AG04450 (cell line): ENCODE results near the gene PTPRG. TPM values are rescaled to one million over a fixed set of nuclear protein-coding genes. Genes with fewer than 3 reads are reported as not detected.

Source experiments
- CTCF ChIA-PET: fragments of 300-600, 350-600 bp; formaldehyde crosslinking; extraction: SDS; loops from one replicate; lab custom pipeline; 2022; ENCODE audit warnings: antibody characterized with exemption, inconsistent platforms; lab: Charles Lee
- POLR2A ChIA-PET: fragments of 350-600 bp; formaldehyde crosslinking; extraction: SDS; loops from one replicate; lab custom pipeline; 2021; ENCODE audit warnings: antibody characterized with exemption, inconsistent platforms; lab: Yijun Ruan, JAX
- DNase-seq: peaks from one replicate; pipeline ENCODE4 v3.0.0-alpha.2; 2011; ENCODE audit warnings: low read depth, low spot score
- H3K27ac ChIP-seq: one replicate; pipeline ENCODE4 v1.5.1; 2012; ENCODE audit warnings: low read depth, low read length, control low read depth
- H3K27me3 ChIP-seq: one replicate; pipeline ENCODE4 v1.6.0; 2012; ENCODE audit warnings: low read length; ENCODE audit not compliant: control insufficient read depth, insufficient read depth
- H3K4me3 ChIP-seq: 2 replicates; pipeline ENCODE4 v1.5.1; 2011; ENCODE audit warnings: mild to moderate bottlenecking, low read depth, low read length, control low read depth
- H3K9me3 ChIP-seq: 2 replicates; pipeline ENCODE4 v1.5.1; 2012; ENCODE audit warnings: low read length; ENCODE audit not compliant: control insufficient read depth, insufficient read depth
- CTCF ChIP-seq: IDR thresholded peaks from 2 replicates; pipeline ENCODE4 v1.5.1; 2011; ENCODE audit warnings: low read depth, low read length, control low read depth, inconsistent platforms
- polyA plus RNA-seq: library from polyadenylated mRNA; depleted of rRNA; stranded (reverse); fragments of >200 nt; gene quantifications from 2 replicates; pipeline ENCODE4 v1.2.3, GENCODE V29; 2011

The PTPRG gene
- polyA plus RNA-seq, 1 experiment = 26.5 TPM

GRCh38 chr3:62203152-62203551 is 641.8 kb downstream of the PTPRG start:
- DNase-seq = no peak
- Histone ChIP-seq H3K27me3 (no peaks in the 10 kb centered on the region), H3K27ac (no peak overlapping the region), H3K9me3 (no peaks in the 10 kb centered on the region), H3K4me3 (no peak overlapping the region)
- no peak for TF ChIP-seq CTCF
- CTCF ChIA-PET = interaction anchor here (2.5 to 4.6 kb wide), 3 partner anchors 8 to 356 kb away, joined by 27 to 43 read pairs (median 35); no protein-coding TSS in a partner anchor
- POLR2A ChIA-PET = no interaction called here

DNA sequence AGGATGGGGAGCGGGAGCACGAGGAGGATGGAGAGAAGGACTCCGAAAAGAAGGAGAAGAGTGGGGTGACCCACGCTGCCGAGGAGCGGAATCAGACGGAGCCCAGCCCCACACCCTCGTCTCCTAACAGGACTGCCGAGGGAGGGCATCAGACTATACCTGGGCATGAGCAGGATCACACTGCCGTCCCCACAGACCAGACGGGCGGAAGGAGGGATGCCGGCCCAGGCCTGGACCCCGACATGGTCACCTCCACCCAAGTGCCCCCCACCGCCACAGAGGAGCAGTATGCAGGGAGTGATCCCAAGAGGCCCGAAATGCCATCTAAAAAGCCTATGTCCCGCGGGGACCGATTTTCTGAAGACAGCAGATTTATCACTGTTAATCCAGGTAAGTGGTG is 642.2 kb downstream of the PTPRG start:
- no peak for DNase-seq
- TF ChIP-seq CTCF = no peak
- ChIA-PET POLR2A (no interaction called here), CTCF (interaction anchor here (4.6 kb wide), 1 partner anchor 15 kb away, joined by 35 read pairs; no protein-coding TSS in a partner anchor)
- H3K27me3 ChIP-seq = no peaks in the 10 kb centered on the region
- no peak overlapping the region for H3K27ac ChIP-seq
- H3K9me3 ChIP-seq = no peaks in the 10 kb centered on the region
- no peak overlapping the region for H3K4me3 ChIP-seq

- Histone ChIP-seq H3K4me3 (no peak overlapping the region), H3K27ac (no peak overlapping the region), H3K27me3 (no peaks in the 10 kb centered on the region), H3K9me3 (no peaks in the 10 kb centered on the region)
- CTCF ChIA-PET = interaction anchor here (2.2 kb wide), 1 partner anchor 19 kb away, joined by 6 read pairs; no protein-coding TSS in a partner anchor
- no peak for DNase-seq
- POLR2A ChIA-PET = no interaction called here
- TF ChIP-seq CTCF = no peak
Measured at GRCh38 chr3:62207197-62207596, 645.8 kb downstream of the PTPRG start.

DNA sequence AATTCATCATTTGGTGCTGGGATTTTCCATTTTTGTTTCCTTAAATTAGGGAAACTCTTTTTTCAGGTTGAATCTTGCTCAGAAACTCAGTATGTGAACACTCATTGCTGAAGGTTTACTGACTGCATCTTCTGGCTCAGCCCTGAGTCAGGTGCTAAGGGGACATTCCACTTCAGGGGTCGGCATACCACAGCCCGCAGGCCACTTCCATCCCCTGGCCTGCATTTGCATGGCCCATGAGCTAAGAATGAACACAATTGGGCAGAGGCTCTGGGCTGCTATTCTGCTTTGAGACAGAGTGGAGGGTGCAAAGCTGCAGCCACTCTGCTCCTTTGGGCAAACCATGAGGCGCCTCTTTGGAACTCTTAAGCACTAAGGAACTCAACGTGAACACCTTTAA is 647.0 kb downstream of the PTPRG start:
- DNase-seq = no peak
- Histone ChIP-seq H3K4me3 (no peak overlapping the region), H3K9me3 (no peaks in the 10 kb centered on the region), H3K27ac (no peak overlapping the region), H3K27me3 (no peaks in the 10 kb centered on the region)
- TF ChIP-seq CTCF = no peak
- CTCF ChIA-PET = no interaction called here
- POLR2A ChIA-PET = no interaction called here

DNA sequence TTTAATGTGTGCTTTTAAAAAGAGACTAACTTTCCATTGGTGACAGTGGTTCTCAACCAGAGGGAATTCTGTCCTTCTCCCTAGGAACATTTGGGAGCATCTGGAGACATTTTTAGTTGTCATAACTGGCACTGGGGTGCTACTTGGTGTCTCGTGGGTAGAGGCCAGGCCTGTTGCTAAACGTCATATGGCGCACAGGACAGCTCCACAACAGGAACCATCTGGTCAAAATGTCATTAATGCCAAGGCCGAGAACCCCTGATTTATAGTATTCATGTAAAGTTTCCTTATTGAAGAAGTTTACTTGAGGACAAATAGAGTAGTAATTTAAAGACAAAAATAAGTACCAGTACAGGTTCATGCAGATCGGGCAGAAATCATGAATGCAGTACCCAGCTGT is 647.7 kb downstream of the PTPRG start:
- ChIA-PET POLR2A (no interaction called here), CTCF (interaction anchor here (0.8 to 5.0 kb wide), 2 partner anchors 8 to 10 kb away, joined by 3 to 27 read pairs; no protein-coding TSS in a partner anchor)
- Histone ChIP-seq H3K9me3 (no peaks in the 10 kb centered on the region), H3K27me3 (no peaks in the 10 kb centered on the region), H3K4me3 (no peak overlapping the region), H3K27ac (no peak overlapping the region)
- no peak for TF ChIP-seq CTCF
- DNase-seq = no peak
